ENCODE results near the gene CDX4.

- TF ChIP-seq, protein P1, sequence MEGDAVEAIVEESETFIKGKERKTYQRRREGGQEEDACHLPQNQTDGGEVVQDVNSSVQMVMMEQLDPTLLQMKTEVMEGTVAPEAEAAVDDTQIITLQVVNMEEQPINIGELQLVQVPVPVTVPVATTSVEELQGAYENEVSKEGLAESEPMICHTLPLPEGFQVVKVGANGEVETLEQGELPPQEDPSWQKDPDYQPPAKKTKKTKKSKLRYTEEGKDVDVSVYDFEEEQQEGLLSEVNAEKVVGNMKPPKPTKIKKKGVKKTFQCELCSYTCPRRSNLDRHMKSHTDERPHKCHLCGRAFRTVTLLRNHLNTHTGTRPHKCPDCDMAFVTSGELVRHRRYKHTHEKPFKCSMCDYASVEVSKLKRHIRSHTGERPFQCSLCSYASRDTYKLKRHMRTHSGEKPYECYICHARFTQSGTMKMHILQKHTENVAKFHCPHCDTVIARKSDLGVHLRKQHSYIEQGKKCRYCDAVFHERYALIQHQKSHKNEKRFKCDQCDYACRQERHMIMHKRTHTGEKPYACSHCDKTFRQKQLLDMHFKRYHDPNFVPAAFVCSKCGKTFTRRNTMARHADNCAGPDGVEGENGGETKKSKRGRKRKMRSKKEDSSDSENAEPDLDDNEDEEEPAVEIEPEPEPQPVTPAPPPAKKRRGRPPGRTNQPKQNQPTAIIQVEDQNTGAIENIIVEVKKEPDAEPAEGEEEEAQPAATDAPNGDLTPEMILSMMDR (conservative IDR thresholded peaks at IDR 0.05; ENCODE audit: low read length) = no peak
- TF ChIP-seq EZH2phosphoT487 (IDR thresholded peaks at IDR 0.05; ENCODE audit: borderline replicate concordance) = no peak
Observed at GRCh38 chrX:73400136-73400748, 46.6 kb upstream of the CDX4 start.

Measured in Loucy (cell line).